Skeletal muscle tissue (tissue), 4 donors: Measurements from ENCODE around the gene LIME1. TPM values are rescaled to one million over a fixed set of nuclear protein-coding genes. Genes with fewer than 3 reads are reported as not detected.
"Not testable (repeated sequence)": the region's sequence is repeated elsewhere in the genome, so short reads cannot be mapped to it uniquely, and the experiment has no call there.

Experiments
- H3K27ac ChIP-seq: one replicate; pipeline ENCODE4 v1.7.0; 2013; ENCODE audit warnings: mild to moderate bottlenecking, low read depth, low read length, inconsistent platforms
- H3K27me3 ChIP-seq, 3 donors: one replicate each; pipeline ENCODE4 v1.7.0; 2013; ENCODE audit warnings: low read length in 3 of 3; ENCODE audit not compliant: control insufficient read depth in 3 of 3, insufficient read depth in 3 of 3
- H3K36me3 ChIP-seq, 3 donors: one replicate each; pipeline ENCODE4 v1.7.0; 2013; ENCODE audit warnings: low read length in 3 of 3; ENCODE audit not compliant: control insufficient read depth in 3 of 3, insufficient read depth in 3 of 3
- H3K4me1 ChIP-seq, 3 donors: one replicate each; pipeline ENCODE4 v1.7.0; 2013; ENCODE audit warnings: low read length in 3 of 3, mild to moderate bottlenecking in 3 of 3; ENCODE audit not compliant: control insufficient read depth in 3 of 3, insufficient read depth in 3 of 3
- H3K4me3 ChIP-seq, 3 donors: one replicate each; pipeline ENCODE4 v1.7.0; 2013; ENCODE audit warnings: low read length in 3 of 3
- H3K9ac ChIP-seq, 3 donors: one replicate each; pipeline ENCODE4 v1.7.0; 2013; ENCODE audit warnings: low read length in 3 of 3, mild to moderate bottlenecking in 3 of 3, moderate library complexity in 2 of 3, low read depth in 1 of 3
- H3K9me3 ChIP-seq, 3 donors: one replicate each; pipeline ENCODE4 v1.7.0; 2013; ENCODE audit warnings: low read length in 3 of 3; ENCODE audit not compliant: control insufficient read depth in 3 of 3
- total RNA-seq: library from RNA; depleted of rRNA; stranded (reverse); fragments of >200 nt; gene quantifications from one replicate; pipeline ENCODE4 v1.2.3, GENCODE V29; 2014
- donor health status: Osteomylitis.

Gene LIME1
- total RNA-seq, 1 donor from 2014 or later = 0.52 TPM

DNA sequence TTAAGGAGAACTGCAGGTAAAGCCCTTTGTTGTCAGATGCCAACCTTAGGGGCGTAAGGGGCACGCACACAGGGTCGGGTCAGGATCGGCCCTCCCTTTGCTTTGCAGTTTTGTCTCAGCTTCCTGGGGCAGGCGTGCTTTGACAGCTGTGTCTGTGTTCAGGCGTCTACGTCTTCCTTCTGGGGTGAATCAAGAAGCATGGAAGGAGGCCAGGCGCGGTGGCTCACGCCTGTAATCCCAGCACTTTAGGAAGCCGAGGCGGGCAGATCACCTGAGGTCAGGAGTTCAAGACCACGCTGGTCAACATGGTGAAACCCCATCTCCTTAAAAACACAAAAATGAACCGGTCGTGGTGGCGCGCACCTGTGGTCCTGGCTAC is 27.3 kb upstream of the LIME1 start:
- H3K27ac ChIP-seq = no peak overlapping the region
- H3K4me3 ChIP-seq = peak overlapping the region in 2 of 3 donors; percentile 87 to 89
- H3K9ac ChIP-seq = peak overlapping the region in 2 of 3 donors; percentile 80 to 81
- peaks cover 29 to 47% (median 40%) of the 10 kb centered on the region in 3 donors for H3K36me3 ChIP-seq
- no peaks in the 10 kb centered on the region for H3K27me3 ChIP-seq
- no peaks in the 10 kb centered on the region for H3K9me3 ChIP-seq
- H3K4me1 ChIP-seq = peaks cover 23 to 29% (median 25%) of the 10 kb centered on the region in 3 donors

DNA sequence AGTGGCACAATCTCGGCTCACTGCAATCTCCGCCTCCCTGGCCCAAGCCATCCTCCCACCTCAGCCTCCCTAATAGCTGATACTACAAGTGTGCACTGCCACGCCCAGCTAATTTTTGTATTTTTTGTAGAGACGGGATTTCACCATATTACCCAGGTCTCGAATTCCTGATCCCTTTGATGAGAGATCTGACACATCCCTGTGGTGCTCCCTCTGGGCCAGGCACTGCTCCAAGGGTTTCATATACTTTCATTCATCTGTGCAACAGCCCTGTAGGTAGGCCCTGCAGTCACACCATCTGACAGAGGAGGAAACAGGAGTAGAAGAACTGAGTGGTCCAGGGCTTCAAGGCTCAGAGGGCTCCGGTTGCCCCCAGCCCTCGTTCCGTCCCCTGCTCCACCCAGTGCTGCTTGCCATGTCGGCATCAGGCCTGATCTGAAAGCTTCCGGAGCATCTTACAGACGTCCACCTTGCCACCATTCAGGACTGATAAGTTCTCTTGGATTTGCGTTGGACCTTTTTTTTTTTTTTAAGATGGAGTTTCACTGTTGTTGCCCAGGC is 25.3 kb upstream of the LIME1 start:
- peaks cover 14 to 27% (median 19%) of the 10 kb centered on the region in 3 donors for H3K36me3 ChIP-seq

DNA sequence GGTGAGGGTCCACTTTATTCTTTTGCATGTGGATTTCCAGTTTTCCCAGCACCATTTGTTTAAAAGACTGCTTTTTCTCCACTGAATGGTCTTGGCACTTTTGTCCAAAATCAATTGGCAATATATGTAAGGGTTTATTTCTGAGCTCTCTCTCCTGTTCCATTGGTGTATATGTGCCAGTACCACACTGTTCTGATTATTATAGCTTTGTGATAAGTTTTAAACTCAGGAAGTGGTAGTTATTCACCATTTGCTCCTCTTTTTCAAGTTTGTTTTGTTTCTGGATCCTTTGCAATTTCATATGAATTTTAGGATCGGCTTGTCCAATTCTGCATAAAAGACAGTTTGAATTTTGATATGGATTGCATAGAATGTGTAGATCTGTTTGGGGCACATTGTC is 24.3 kb upstream of the LIME1 start:
- peaks cover 10 to 23% (median 12%) of the 10 kb centered on the region in 3 donors for H3K36me3 ChIP-seq
- H3K9ac ChIP-seq = no peak overlapping the region
- H3K9me3 ChIP-seq = no peaks in the 10 kb centered on the region

More for the DNA sequence above, 25.3 kb upstream of the LIME1 start:
- Histone ChIP-seq H3K27ac (no peak overlapping the region), H3K9ac (no peak overlapping the region), H3K27me3 (no peaks in the 10 kb centered on the region), H3K4me1 (peaks cover 21 to 25% (median 21%) of the 10 kb centered on the region in 3 donors), H3K9me3 (no peaks in the 10 kb centered on the region), H3K4me3 (no peak overlapping the region)

DNA sequence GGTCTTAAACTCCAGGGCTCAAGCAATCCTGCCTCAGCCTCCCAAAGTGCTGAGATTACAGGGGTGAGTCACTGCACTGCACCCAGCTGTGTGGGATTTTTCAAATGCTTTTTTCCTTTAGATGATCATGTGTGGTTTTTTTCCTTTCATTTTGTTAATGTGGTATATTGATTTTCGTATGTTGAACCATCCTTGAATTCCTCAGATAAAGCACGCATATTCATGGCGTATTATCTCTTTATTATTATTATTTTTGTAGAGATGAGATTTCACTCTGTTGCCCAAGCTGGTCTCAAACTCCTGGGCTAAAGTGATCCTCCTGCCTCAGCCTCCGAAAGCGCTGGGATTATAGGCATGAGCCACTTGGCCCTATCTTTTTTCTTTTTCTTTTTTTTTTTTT is 21.6 kb upstream of the LIME1 start:
- no peaks in the 10 kb centered on the region for H3K27me3 ChIP-seq
- no peak overlapping the region for H3K27ac ChIP-seq
- peaks cover 13 to 29% (median 16%) of the 10 kb centered on the region in 3 donors for H3K36me3 ChIP-seq
- no peaks in the 10 kb centered on the region for H3K4me1 ChIP-seq
- no peak overlapping the region for H3K9ac ChIP-seq
- H3K4me3 ChIP-seq = no peak overlapping the region
- peaks cover 0 to 4% (median 2%) of the 10 kb centered on the region in 3 donors for H3K9me3 ChIP-seq

More for the DNA sequence above, 24.3 kb upstream of the LIME1 start:
- Histone ChIP-seq H3K27me3 (no peaks in the 10 kb centered on the region), H3K4me3 (no peak overlapping the region), H3K4me1 (peaks cover 10 to 15% (median 11%) of the 10 kb centered on the region in 3 donors), H3K27ac (no peak overlapping the region)

DNA sequence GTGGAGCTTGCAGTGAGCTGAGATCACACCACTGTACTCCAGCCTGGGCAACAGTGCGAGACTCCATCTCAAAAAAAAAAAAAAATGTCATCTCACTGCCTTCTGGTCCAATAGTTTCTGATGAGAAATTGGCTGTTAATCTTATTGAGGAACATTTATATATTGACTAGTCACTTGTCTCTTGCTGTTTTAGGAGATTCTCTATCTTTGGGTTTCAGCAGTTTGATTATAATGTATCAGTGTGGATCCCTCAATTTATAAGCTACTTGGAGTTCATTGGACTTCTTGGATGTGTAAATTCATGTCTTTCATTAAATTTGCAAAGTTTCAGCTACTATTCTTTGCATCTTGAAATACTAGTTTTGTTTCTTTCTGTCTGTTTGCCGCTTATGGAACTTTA is 17.5 kb upstream of the LIME1 start:
- peaks cover 0 to 4% (median 2%) of the 10 kb centered on the region in 3 donors for H3K9me3 ChIP-seq
- peaks cover 9 to 20% (median 16%) of the 10 kb centered on the region in 3 donors for H3K36me3 ChIP-seq
- no peaks in the 10 kb centered on the region for H3K4me1 ChIP-seq
- no peak overlapping the region for H3K4me3 ChIP-seq
- H3K27ac ChIP-seq = no peak overlapping the region
- no peak overlapping the region for H3K9ac ChIP-seq
- H3K27me3 ChIP-seq = no peaks in the 10 kb centered on the region

DNA sequence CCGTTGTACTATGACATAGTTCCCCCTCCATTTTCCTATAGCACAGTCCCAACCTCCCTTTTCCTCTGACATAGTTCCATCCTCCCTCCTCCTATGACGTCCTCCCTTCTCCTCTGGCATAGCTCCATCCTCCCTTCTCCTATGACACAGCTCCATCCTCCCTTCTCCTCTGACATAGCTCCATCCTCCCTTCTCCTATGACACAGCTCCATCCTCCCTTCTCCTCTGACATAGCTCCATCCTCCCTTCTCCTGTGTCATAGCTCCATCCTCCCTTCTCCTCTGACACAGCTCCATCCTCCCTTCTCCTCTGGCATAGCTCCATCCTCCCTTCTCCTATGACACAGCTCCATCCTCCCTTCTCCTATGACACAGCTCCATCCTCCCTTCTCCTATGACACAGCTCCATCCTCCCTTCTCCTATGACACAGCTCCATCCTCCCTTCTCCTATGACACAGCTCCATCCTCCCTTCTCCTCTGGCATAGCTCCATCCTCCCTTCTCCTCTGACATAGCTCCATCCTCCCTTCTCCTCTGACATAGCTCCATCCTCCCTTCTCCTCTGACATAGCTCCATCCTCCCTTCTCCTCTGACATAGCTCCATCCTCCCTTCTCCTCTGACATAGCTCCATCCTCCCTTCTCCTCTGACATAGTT is 13.4 kb upstream of the LIME1 start:
- not testable (repeated sequence) for H3K9me3 ChIP-seq, H3K27ac ChIP-seq, H3K4me1 ChIP-seq, H3K9ac ChIP-seq, H3K27me3 ChIP-seq, H3K4me3 ChIP-seq
- peaks cover 7 to 15% (median 13%) of the 10 kb centered on the region in 3 donors for H3K36me3 ChIP-seq

DNA sequence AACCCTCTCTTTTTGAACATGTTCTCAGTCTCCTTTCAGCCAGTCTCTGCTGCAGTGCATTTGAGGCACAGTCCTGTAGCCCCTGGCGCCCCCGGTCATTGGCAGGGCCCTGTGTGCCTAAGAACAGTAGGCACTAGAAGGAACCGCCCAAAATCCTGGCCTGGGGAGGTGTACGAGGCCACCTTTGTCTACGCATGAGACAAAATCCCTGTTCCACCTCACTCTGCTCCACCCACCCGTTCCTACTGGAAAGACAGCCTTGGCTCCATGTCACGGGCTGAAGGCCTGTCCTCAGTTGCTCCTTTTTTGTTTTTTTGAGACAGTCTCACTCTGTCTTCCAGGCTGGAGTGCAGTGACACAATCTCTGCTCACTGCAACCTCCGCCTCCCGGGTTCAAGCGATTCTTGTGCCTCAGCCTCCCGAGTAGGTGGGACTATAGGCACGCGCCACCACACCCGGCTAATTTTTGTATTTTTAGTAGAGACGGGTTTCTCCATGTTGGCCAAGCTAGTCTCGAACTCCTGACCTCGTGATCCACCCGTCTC is 6.2 kb upstream of the LIME1 start:
- not testable (repeated sequence) for H3K4me1 ChIP-seq, H3K27me3 ChIP-seq, H3K9me3 ChIP-seq, H3K4me3 ChIP-seq, H3K27ac ChIP-seq, H3K9ac ChIP-seq
- peaks cover 22 to 30% (median 26%) of the 10 kb centered on the region in 3 donors for H3K36me3 ChIP-seq

DNA sequence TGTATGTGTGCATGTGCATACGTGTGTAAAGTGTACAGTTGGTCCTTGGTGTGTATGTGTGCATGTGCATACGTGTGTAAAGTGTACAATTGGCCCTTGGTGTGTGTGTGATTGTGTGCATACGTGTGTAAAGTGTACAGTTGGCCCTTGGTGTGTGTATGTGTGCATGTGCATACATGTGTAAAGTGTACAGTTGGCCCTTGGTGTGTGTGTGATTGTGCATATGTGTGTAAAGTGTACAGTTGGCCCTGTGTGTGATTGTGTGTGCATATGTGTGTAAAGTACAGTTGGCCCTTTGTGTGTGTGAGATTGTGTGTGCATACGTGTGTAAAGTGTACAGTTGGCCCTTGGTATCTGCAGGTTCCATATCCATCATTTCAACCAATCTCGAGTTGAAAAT is 5.1 kb upstream of the LIME1 start:
- Histone ChIP-seq H3K27me3 (no peaks in the 10 kb centered on the region), H3K9ac (no peak overlapping the region), H3K27ac (no peak overlapping the region), H3K36me3 (peaks cover 30 to 35% (median 31%) of the 10 kb centered on the region in 3 donors), H3K9me3 (no peaks in the 10 kb centered on the region), H3K4me3 (no peak overlapping the region), H3K4me1 (peaks cover 0 to 6% (median 2%) of the 10 kb centered on the region in 3 donors)

DNA sequence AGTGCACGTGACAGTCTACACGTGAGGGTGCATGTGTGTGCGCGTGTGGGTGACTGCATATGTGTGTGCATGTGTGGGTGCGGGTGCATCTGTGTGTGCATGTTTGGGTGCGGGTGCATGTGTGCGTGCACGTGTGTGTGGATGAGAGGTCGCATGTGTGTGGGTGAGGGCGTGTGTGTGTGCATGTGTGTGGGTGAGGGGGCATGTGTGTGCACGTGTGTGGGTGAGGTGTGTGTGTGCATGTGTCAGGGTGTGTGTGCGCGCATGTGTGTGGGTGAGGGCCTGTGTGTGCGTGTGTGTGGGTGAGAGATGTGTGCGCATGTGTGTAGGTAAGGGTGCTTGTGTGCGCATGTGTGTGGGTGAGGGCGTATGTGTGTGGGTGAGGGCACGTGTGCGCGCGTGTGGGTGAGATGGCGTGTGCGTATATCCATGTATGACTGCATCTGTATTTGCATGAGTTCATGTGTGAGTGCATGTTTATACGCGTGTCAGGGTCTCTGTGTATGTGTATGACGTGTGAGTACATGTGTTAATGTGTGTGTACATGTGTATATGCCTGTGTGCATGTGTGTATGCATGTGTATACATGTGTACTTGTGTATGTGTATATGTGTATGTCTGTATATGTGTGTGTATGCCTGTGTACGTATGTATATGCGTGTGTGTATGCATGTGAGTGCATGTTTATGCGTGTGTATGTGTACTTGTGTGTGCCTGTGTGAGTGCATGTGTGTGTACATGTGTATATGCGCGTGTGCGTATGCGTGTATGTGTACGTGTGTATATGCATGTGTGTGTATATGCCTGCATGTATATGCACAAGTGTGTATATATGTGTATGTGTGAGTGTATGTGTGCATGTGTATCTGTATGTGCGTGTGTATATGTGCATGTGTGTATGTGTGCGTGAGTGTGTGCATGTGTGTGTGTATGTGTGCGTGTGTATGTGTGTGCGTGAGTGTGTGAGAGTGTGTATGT is 4.1 kb upstream of the LIME1 start:
- H3K9me3 ChIP-seq = no peaks in the 10 kb centered on the region
- peaks cover 30 to 32% (median 31%) of the 10 kb centered on the region in 3 donors for H3K36me3 ChIP-seq
- H3K9ac ChIP-seq = no peak overlapping the region

More for the DNA sequence above, 4.1 kb upstream of the LIME1 start:
- H3K4me3 ChIP-seq = no peak overlapping the region
- peaks cover 0 to 6% (median 4%) of the 10 kb centered on the region in 3 donors for H3K4me1 ChIP-seq
- H3K27ac ChIP-seq = no peak overlapping the region
- no peaks in the 10 kb centered on the region for H3K27me3 ChIP-seq
